ENCODE measurements around the gene CARMIL1.
"Not testable (repeated sequence)": the region's sequence is repeated elsewhere in the genome, so short reads cannot be mapped to it uniquely, and the experiment has no call there.

Gene CARMIL1

DNA sequence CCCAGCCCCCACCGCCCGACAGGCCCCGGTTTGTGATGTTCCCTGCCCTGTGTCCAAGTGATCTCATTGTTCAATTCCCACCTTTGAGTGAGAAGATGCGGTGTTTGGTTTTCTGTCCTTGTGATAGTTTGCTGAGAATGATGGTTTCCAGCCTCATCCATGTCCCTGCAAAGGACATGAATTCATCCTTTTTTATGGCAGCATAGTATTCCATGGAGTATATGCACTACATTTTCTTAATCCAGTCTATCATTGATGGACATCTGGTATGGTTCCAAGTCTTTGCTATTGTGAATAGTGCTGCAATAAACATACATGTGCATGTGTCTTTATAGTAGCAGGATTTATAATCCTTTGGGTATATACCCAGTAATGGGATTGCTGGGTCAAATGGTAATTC is 165.3 kb downstream of the CARMIL1 start:
- DNase-seq; H3K27ac ChIP-seq (ENCODE audit: insufficient read depth, low read length, poor library complexity, severe bottlenecking); H3K36me3 ChIP-seq (ENCODE audit: control insufficient read depth, insufficient read depth, low read length); H3K27me3 ChIP-seq (replicated peaks; ENCODE audit: control insufficient read depth, insufficient read depth, low read length, poor library complexity, severe bottlenecking); H3K9me3 ChIP-seq (ENCODE audit: control insufficient read depth, low read length); H3K4me1 ChIP-seq (ENCODE audit: control insufficient read depth, insufficient read depth, low read length, poor library complexity, severe bottlenecking); H3K4me3 ChIP-seq (ENCODE audit: insufficient read depth, low read depth, low read length, poor library complexity, severe bottlenecking): not testable (repeated sequence)

DNA sequence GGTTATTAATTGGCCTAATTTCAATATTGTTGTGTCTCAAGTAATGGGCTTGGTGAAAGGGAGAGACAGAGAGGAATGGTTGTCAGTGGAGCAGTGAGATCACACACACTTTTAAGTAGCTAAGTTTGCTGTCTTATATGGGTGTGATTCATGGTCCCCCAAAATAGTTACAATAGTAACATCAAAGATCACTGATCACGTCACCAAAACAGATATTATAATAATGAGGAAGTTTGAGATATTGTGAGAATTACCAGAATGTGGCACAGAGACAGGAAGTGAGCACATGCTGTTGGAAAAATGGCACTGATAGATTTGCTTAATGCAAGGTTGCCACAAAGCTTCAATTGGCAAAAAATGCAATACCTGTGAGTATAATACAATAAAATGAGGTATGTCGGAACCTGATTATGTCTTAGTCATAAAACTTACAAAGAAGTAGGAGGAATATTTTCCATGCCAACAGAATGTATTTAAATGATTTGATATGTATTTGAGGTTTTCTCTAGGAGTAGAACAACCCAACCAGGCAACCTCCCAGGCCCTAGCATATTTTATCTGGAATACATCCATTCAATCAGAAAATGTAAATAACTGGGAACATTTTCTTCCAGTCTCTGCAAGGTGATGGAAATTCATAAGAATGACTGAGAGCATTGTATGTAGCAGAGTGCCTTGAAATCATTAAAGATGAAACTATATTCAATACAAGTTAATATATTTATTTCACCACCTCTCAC is 167.8 kb downstream of the CARMIL1 start:
- H3K36me3 ChIP-seq (ENCODE audit: control insufficient read depth, insufficient read depth, low read length) = no peaks in the 10 kb centered on the region
- H3K27ac ChIP-seq (ENCODE audit: insufficient read depth, low read length, poor library complexity, severe bottlenecking) = no peak overlapping the region
- H3K27me3 ChIP-seq (replicated peaks; ENCODE audit: control insufficient read depth, insufficient read depth, low read length, poor library complexity, severe bottlenecking) = no peaks in the 10 kb centered on the region
- no peaks in the 10 kb centered on the region for H3K4me1 ChIP-seq (ENCODE audit: control insufficient read depth, insufficient read depth, low read length, poor library complexity, severe bottlenecking)
- DNase-seq = no peak
- no peak overlapping the region for H3K4me3 ChIP-seq (ENCODE audit: insufficient read depth, low read depth, low read length, poor library complexity, severe bottlenecking)
- no peaks in the 10 kb centered on the region for H3K9me3 ChIP-seq (ENCODE audit: control insufficient read depth, low read length)

- H3K27ac ChIP-seq (ENCODE audit: insufficient read depth, low read length, poor library complexity, severe bottlenecking) = no peak overlapping the region
- no peaks in the 10 kb centered on the region for H3K27me3 ChIP-seq (replicated peaks; ENCODE audit: control insufficient read depth, insufficient read depth, low read length, poor library complexity, severe bottlenecking)
- H3K4me3 ChIP-seq (ENCODE audit: insufficient read depth, low read depth, low read length, poor library complexity, severe bottlenecking) = no peak overlapping the region
- no peaks in the 10 kb centered on the region for H3K9me3 ChIP-seq (ENCODE audit: control insufficient read depth, low read length)
- H3K36me3 ChIP-seq (ENCODE audit: control insufficient read depth, insufficient read depth, low read length) = no peaks in the 10 kb centered on the region
- DNase-seq = no peak
- H3K4me1 ChIP-seq (ENCODE audit: control insufficient read depth, insufficient read depth, low read length, poor library complexity, severe bottlenecking) = no peaks in the 10 kb centered on the region
These were observed 168.4 kb downstream of the CARMIL1 start for GRCh38 chr6:25447570-25447929.

GRCh38 chr6:25448965-25449538 is 169.9 kb downstream of the CARMIL1 start:
- Histone ChIP-seq H3K27me3 (replicated peaks; ENCODE audit: control insufficient read depth, insufficient read depth, low read length, poor library complexity, severe bottlenecking) (no peaks in the 10 kb centered on the region), H3K27ac (ENCODE audit: insufficient read depth, low read length, poor library complexity, severe bottlenecking) (no peak overlapping the region), H3K4me3 (ENCODE audit: insufficient read depth, low read depth, low read length, poor library complexity, severe bottlenecking) (no peak overlapping the region), H3K4me1 (ENCODE audit: control insufficient read depth, insufficient read depth, low read length, poor library complexity, severe bottlenecking) (no peaks in the 10 kb centered on the region), H3K9me3 (ENCODE audit: control insufficient read depth, low read length) (no peaks in the 10 kb centered on the region), H3K36me3 (ENCODE audit: control insufficient read depth, insufficient read depth, low read length) (no peaks in the 10 kb centered on the region)
- DNase-seq = no peak

GRCh38 chr6:25449774-25450173 is 170.6 kb downstream of the CARMIL1 start:
- Histone ChIP-seq H3K4me3 (ENCODE audit: insufficient read depth, low read depth, low read length, poor library complexity, severe bottlenecking) (no peak overlapping the region), H3K27me3 (replicated peaks; ENCODE audit: control insufficient read depth, insufficient read depth, low read length, poor library complexity, severe bottlenecking) (no peaks in the 10 kb centered on the region), H3K4me1 (ENCODE audit: control insufficient read depth, insufficient read depth, low read length, poor library complexity, severe bottlenecking) (no peaks in the 10 kb centered on the region), H3K9me3 (ENCODE audit: control insufficient read depth, low read length) (no peaks in the 10 kb centered on the region), H3K36me3 (ENCODE audit: control insufficient read depth, insufficient read depth, low read length) (no peaks in the 10 kb centered on the region), H3K27ac (ENCODE audit: insufficient read depth, low read length, poor library complexity, severe bottlenecking) (no peak overlapping the region)
- no peak for DNase-seq

DNA sequence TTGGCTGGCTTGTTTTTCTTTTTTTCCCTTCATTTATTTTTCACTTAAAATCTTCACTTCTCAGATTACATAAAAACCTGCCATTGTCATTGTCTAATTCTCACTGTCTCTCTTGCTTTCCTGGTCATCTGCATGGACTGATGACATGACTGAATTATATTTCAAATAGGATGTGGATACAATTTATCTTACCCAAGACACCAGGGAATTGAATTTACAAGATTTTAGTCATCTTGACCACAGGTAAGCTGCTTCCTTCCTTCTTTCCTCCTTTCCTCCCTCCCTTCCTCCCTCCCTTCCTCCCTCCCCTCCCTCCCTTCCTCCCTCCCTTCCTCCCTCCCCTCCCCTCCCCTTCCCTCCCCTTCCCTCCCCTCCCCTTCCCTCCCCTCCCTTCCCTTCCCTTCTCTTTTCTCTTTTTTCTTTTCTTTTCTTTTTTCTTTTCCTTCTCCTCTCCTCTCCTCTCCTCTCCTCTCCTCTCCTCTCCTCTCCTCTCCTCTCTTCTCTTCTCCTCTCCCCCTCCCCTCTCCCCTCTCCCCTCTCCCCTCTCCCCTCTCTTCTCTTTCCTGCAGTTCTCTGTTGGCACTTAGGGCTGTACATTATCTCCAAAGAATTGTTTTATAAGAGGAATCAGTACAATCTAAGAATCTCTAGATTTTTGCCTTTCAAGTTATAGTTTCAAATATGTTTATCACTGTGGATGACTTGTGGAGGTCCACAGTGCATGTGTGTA is 171.5 kb downstream of the CARMIL1 start:
- no peak for DNase-seq
- no peak overlapping the region for H3K27ac ChIP-seq (ENCODE audit: insufficient read depth, low read length, poor library complexity, severe bottlenecking)
- no peaks in the 10 kb centered on the region for H3K4me1 ChIP-seq (ENCODE audit: control insufficient read depth, insufficient read depth, low read length, poor library complexity, severe bottlenecking)

DNA sequence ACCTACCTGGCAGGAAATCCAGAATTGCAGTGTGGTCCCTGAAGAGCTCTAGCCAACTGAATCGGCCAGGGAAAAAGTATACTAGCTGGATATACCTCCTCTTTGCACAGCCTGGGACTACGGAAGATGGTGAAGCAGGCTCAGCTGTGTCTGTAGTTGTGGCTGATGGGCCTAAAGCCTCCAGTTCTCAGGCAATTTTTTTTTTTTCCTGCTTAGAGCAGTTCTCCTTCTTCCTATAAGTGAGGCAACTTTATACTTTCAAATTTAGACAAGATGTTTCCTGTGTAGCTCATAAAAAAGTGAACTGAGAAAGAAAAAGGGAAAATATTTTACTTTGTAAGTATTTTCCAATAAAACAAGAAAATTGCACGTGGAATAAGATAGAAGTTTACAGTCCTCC is 172.9 kb downstream of the CARMIL1 start:
- no peak for DNase-seq
- H3K27ac ChIP-seq (ENCODE audit: insufficient read depth, low read length, poor library complexity, severe bottlenecking) = no peak overlapping the region
- H3K4me3 ChIP-seq (ENCODE audit: insufficient read depth, low read depth, low read length, poor library complexity, severe bottlenecking) = no peak overlapping the region
- no peaks in the 10 kb centered on the region for H3K36me3 ChIP-seq (ENCODE audit: control insufficient read depth, insufficient read depth, low read length)
- no peaks in the 10 kb centered on the region for H3K9me3 ChIP-seq (ENCODE audit: control insufficient read depth, low read length)
- no peaks in the 10 kb centered on the region for H3K27me3 ChIP-seq (replicated peaks; ENCODE audit: control insufficient read depth, insufficient read depth, low read length, poor library complexity, severe bottlenecking)
- H3K4me1 ChIP-seq (ENCODE audit: control insufficient read depth, insufficient read depth, low read length, poor library complexity, severe bottlenecking) = no peaks in the 10 kb centered on the region

More for the DNA sequence above, 171.5 kb downstream of the CARMIL1 start:
- H3K9me3 ChIP-seq (ENCODE audit: control insufficient read depth, low read length) = no peaks in the 10 kb centered on the region
- H3K27me3 ChIP-seq (replicated peaks; ENCODE audit: control insufficient read depth, insufficient read depth, low read length, poor library complexity, severe bottlenecking) = no peaks in the 10 kb centered on the region
- no peak overlapping the region for H3K4me3 ChIP-seq (ENCODE audit: insufficient read depth, low read depth, low read length, poor library complexity, severe bottlenecking)
- H3K36me3 ChIP-seq (ENCODE audit: control insufficient read depth, insufficient read depth, low read length) = no peaks in the 10 kb centered on the region

GRCh38 chr6:25453288-25453687 is 174.1 kb downstream of the CARMIL1 start:
- Histone ChIP-seq H3K9me3 (ENCODE audit: control insufficient read depth, low read length) (no peaks in the 10 kb centered on the region), H3K4me3 (ENCODE audit: insufficient read depth, low read depth, low read length, poor library complexity, severe bottlenecking) (no peak overlapping the region), H3K36me3 (ENCODE audit: control insufficient read depth, insufficient read depth, low read length) (no peaks in the 10 kb centered on the region), H3K27ac (ENCODE audit: insufficient read depth, low read length, poor library complexity, severe bottlenecking) (no peak overlapping the region), H3K4me1 (ENCODE audit: control insufficient read depth, insufficient read depth, low read length, poor library complexity, severe bottlenecking) (no peaks in the 10 kb centered on the region), H3K27me3 (replicated peaks; ENCODE audit: control insufficient read depth, insufficient read depth, low read length, poor library complexity, severe bottlenecking) (no peaks in the 10 kb centered on the region)
- no peak for DNase-seq

- no peaks in the 10 kb centered on the region for H3K36me3 ChIP-seq (ENCODE audit: control insufficient read depth, insufficient read depth, low read length)
- no peaks in the 10 kb centered on the region for H3K9me3 ChIP-seq (ENCODE audit: control insufficient read depth, low read length)
- DNase-seq = no peak
- H3K4me1 ChIP-seq (ENCODE audit: control insufficient read depth, insufficient read depth, low read length, poor library complexity, severe bottlenecking) = no peaks in the 10 kb centered on the region
- H3K27me3 ChIP-seq (replicated peaks; ENCODE audit: control insufficient read depth, insufficient read depth, low read length, poor library complexity, severe bottlenecking) = no peaks in the 10 kb centered on the region
- no peak overlapping the region for H3K27ac ChIP-seq (ENCODE audit: insufficient read depth, low read length, poor library complexity, severe bottlenecking)
- H3K4me3 ChIP-seq (ENCODE audit: insufficient read depth, low read depth, low read length, poor library complexity, severe bottlenecking) = no peak overlapping the region
These were observed 175.0 kb downstream of the CARMIL1 start for GRCh38 chr6:25454136-25454535.

All from effector memory CD4-positive, alpha-beta T cell (primary cell).